CD4-positive, alpha-beta T cell (primary cell): ENCODE measurements around the gene COG5. TPM values are rescaled to one million over a fixed set of nuclear protein-coding genes. Genes with fewer than 3 reads are reported as not detected.

Experiments
- ATAC-seq: fragments of 200-7000 bp; cut with Tn5 transposase; one replicate; pipeline ENCODE4 v1.10.0; 2022; ENCODE audit warnings: mild to moderate bottlenecking; ENCODE audit not compliant: poor library complexity
- CTCF ChIA-PET: fragments of 350-600 bp; sonication (Branson Sonifier 250); formaldehyde crosslinking; loops from one replicate; lab custom pipeline; 2021; ENCODE audit warnings: antibody characterized with exemption, inconsistent platforms; lab: Charles Lee
- POLR2A ChIA-PET: fragments of 350-600 bp; sonication (Branson Sonifier 250); formaldehyde crosslinking; loops from one replicate; lab custom pipeline; 2021; ENCODE audit warnings: antibody characterized with exemption, inconsistent platforms; lab: Charles Lee
- DNase-seq, 14 experiments: peaks; one replicate each; pipeline ENCODE4 v3.0.0-alpha.2; 2013 to 2020; ENCODE audit warnings: mixed read lengths in 2 of 14
- H3K27ac ChIP-seq, 2 donors: one replicate each; pipeline versions ENCODE4 v1.5.1 to v1.7.0; 2013; ENCODE audit warnings: low read length in 2 of 2, low read depth in 1 of 2, mild to moderate bottlenecking in 1 of 2
- H3K27me3 ChIP-seq, 2 experiments: 1 replicate in 1 of 2; 2 replicates in 1 of 2; pipeline versions ENCODE4 v1.6.1 to v1.7.0; 2013; ENCODE audit warnings: low read length in 2 of 2, control low read depth in 1 of 2, mild to moderate bottlenecking in 1 of 2, moderate library complexity in 1 of 2; ENCODE audit not compliant: insufficient read depth in 2 of 2, control insufficient read depth in 1 of 2
- H3K36me3 ChIP-seq: one replicate; pipeline ENCODE4 v1.6.1; 2013; ENCODE audit warnings: low read length, control low read depth; ENCODE audit not compliant: insufficient read depth
- H3K4me1 ChIP-seq: one replicate; pipeline ENCODE4 v1.6.1; 2013; ENCODE audit warnings: low read length, control low read depth; ENCODE audit not compliant: insufficient read depth
- H3K4me3 ChIP-seq: one replicate; pipeline ENCODE4 v1.5.1; 2013; ENCODE audit warnings: mild to moderate bottlenecking, low read length, moderate library complexity
- H3K9me3 ChIP-seq, 2 experiments: 1 replicate in 1 of 2; 2 replicates in 1 of 2; pipeline versions ENCODE4 v1.6.1 to v1.7.0; 2013; ENCODE audit warnings: low read length in 2 of 2, mild to moderate bottlenecking in 2 of 2, control low read depth in 1 of 2, moderate library complexity in 1 of 2; ENCODE audit not compliant: control insufficient read depth in 1 of 2, insufficient read depth in 1 of 2
- H3K27ac Mint-ChIP-seq: one replicate; pipeline ENCODE4 v1.8.0; 2020; ENCODE audit warnings: mixed read lengths
- H3K27me3 Mint-ChIP-seq: one replicate; pipeline ENCODE4 v1.8.0; 2021; ENCODE audit warnings: mixed read lengths
- H3K36me3 Mint-ChIP-seq: one replicate; pipeline ENCODE4 v1.8.0; 2021; ENCODE audit warnings: low read depth, mixed read lengths
- H3K4me1 Mint-ChIP-seq: one replicate; pipeline ENCODE4 v1.8.0; 2021; ENCODE audit warnings: low read depth, mixed read lengths
- H3K4me3 Mint-ChIP-seq: one replicate; pipeline ENCODE4 v1.8.0; 2020; ENCODE audit warnings: mild to moderate bottlenecking, mixed read lengths
- H3K9me3 Mint-ChIP-seq: one replicate; pipeline ENCODE4 v1.8.0; 2020; ENCODE audit warnings: mixed read lengths
- intact Hi-C, 2 experiments: fragments of 100-400 bp; cut with DNase I in 1 of 2; cut with micrococcal nuclease in 1 of 2; formaldehyde crosslinking; loops; one replicate each; pipeline versions ENCODE4 v1.15.1 to v1.9.0; 2023 to 2025; cut with DNase I, micrococcal nuclease
- total RNA-seq, 174 experiments: library from RNA in 2 of 174; stranded (reverse) in 2 of 174; gene quantifications; one replicate each; pipeline ENCODE4 v1.2.3 and lab custom pipeline; 2021 to 2026
- TF ChIP-seq, protein P1 (sequence below): fragments of 200-600 bp; IDR thresholded peaks from one replicate; pipeline ENCODE4 v1.8.0; 2022; ENCODE audit warnings: antibody characterized with exemption, mild to moderate bottlenecking

The COG5 gene
- total RNA-seq, 2 experiments from 2014 or later: 43.4 to 44.5 TPM

DNA sequence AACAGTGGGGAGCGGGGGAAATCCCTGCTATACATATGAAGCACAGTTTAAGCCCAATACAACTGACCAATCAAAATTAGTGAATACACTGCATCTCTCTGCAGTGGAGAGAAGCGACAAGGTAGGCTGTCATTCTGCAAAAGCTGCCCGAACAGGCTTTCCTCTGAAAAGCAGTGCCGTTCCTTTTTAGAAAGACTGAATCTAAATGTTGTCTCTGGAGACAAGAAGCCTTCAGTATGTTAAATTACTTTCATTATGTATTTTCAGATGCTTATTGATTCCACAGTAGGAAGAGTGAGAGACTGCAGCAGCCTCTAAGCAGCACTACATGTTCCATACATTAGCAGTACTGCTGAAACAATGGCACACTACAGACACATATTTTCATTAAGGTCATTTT, 93.8 kb downstream of the COG5 start, which contains the start of gene GPR22:
Gene GPR22, plus strand, starts transcription at position 129 of the 400 bp plus-strand sequence. CDS start 4,004 bp downstream, outside the sequence.
- no peak for ATAC-seq
- CTCF ChIA-PET: no interaction called here
- POLR2A ChIA-PET: no interaction called here

DNA sequence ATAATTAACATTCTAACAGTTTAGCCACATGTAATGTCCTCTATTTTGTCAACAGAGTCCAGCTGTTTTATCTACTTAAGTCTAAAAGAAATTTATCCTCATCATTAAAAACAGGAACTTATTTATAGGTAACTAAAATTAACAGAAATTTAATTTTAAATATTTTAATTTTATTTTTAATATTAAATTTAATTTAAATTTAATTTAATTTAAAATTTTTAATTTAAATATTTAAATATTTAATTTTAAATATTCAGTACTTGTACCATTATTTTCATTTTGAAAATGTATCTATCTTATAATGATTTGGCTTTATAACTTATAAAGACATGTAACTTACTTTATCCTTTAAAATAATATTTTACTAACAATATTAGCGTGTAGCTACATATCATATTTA, 94.9 kb downstream of the COG5 start:
- H3K27ac ChIP-seq: no peak overlapping the region
- H3K36me3 ChIP-seq: no peaks in the 10 kb centered on the region
- POLR2A ChIA-PET: no interaction called here
- H3K4me1 ChIP-seq: no peaks in the 10 kb centered on the region
- Mint-ChIP-seq H3K9me3 (no peaks in the 10 kb centered on the region), H3K27ac (no peak overlapping the region), H3K4me3 (no peak overlapping the region), H3K27me3 (no peaks in the 10 kb centered on the region), H3K4me1 (no peaks in the 10 kb centered on the region), H3K36me3 (no peaks in the 10 kb centered on the region)
- no peak overlapping the region for H3K4me3 ChIP-seq
- CTCF ChIA-PET: interaction anchor here (0.6 kb wide), 1 partner anchor 1865 kb away, joined by 3 read pairs; no protein-coding TSS in a partner anchor
- TF ChIP-seq, protein P1, sequence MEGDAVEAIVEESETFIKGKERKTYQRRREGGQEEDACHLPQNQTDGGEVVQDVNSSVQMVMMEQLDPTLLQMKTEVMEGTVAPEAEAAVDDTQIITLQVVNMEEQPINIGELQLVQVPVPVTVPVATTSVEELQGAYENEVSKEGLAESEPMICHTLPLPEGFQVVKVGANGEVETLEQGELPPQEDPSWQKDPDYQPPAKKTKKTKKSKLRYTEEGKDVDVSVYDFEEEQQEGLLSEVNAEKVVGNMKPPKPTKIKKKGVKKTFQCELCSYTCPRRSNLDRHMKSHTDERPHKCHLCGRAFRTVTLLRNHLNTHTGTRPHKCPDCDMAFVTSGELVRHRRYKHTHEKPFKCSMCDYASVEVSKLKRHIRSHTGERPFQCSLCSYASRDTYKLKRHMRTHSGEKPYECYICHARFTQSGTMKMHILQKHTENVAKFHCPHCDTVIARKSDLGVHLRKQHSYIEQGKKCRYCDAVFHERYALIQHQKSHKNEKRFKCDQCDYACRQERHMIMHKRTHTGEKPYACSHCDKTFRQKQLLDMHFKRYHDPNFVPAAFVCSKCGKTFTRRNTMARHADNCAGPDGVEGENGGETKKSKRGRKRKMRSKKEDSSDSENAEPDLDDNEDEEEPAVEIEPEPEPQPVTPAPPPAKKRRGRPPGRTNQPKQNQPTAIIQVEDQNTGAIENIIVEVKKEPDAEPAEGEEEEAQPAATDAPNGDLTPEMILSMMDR: no peak
- DNase-seq (no peak), ATAC-seq (no peak)
- H3K27me3 ChIP-seq: no peaks in the 10 kb centered on the region
- no peaks in the 10 kb centered on the region for H3K9me3 ChIP-seq
- intact Hi-C loops: loop anchor here in 1 of 2 experiments (10.0 kb wide), 1 partner anchor 676 kb away; no protein-coding TSS in a partner anchor

More for the DNA sequence above, 93.8 kb downstream of the COG5 start, which contains the start of gene GPR22:
- intact Hi-C loops: loop anchor here in 1 of 2 experiments (10.0 kb wide), 1 partner anchor 675 kb away; no protein-coding TSS in a partner anchor
- Histone ChIP-seq H3K4me1 (no peaks in the 10 kb centered on the region), H3K9me3 (no peaks in the 10 kb centered on the region), H3K27ac (no peak within 1 kb of the TSS), H3K4me3 (no peak within 1 kb of the TSS), H3K36me3 (no peaks in the 10 kb centered on the region), H3K27me3 (no peaks in the 10 kb centered on the region)
- TF ChIP-seq, protein P1: no peak
- Mint-ChIP-seq H3K27ac (no peak within 1 kb of the TSS), H3K9me3 (no peaks in the 10 kb centered on the region), H3K27me3 (no peaks in the 10 kb centered on the region), H3K36me3 (peaks cover 6% of the 10 kb centered on the region), H3K4me3 (no peak within 1 kb of the TSS), H3K4me1 (no peaks in the 10 kb centered on the region)
- DNase-seq: no peak

DNA sequence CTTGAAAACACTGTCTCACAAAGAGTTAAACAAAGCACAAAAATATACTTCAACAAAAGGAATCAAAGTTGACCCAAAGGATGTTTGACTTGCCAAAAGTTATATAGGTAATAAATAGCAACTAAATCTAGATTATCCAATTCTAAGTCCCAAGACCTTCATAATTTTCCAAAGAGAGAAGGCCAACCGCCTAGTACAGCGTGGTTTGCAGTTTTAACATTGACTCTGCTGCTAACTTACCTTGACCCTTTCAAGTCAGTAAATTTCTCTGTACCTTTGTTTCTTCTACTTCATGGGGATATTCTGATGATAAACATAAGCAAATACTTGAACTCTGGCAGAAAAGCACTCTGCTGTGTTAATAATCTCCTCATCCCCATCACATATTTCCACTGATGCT, 95.7 kb downstream of the COG5 start:
- ATAC-seq (no peak), DNase-seq (no peak)
- Histone ChIP-seq H3K27me3 (no peaks in the 10 kb centered on the region), H3K27ac (no peak overlapping the region), H3K36me3 (no peaks in the 10 kb centered on the region), H3K4me3 (no peak overlapping the region), H3K4me1 (no peaks in the 10 kb centered on the region), H3K9me3 (no peaks in the 10 kb centered on the region)
- intact Hi-C loops: loop anchor here in 1 of 2 experiments (10.0 kb wide), 1 partner anchor 677 kb away; no protein-coding TSS in a partner anchor
- H3K27ac Mint-ChIP-seq: no peak overlapping the region
- POLR2A ChIA-PET: no interaction called here
- TF ChIP-seq, protein P1: no peak
- H3K27me3 Mint-ChIP-seq: no peaks in the 10 kb centered on the region
- CTCF ChIA-PET: no interaction called here
- H3K36me3 Mint-ChIP-seq: no peaks in the 10 kb centered on the region
- H3K9me3 Mint-ChIP-seq: no peaks in the 10 kb centered on the region
- no peak overlapping the region for H3K4me3 Mint-ChIP-seq
- peaks cover 4% of the 10 kb centered on the region for H3K4me1 Mint-ChIP-seq
